ENCODE results near the gene FGF8.

DNA sequence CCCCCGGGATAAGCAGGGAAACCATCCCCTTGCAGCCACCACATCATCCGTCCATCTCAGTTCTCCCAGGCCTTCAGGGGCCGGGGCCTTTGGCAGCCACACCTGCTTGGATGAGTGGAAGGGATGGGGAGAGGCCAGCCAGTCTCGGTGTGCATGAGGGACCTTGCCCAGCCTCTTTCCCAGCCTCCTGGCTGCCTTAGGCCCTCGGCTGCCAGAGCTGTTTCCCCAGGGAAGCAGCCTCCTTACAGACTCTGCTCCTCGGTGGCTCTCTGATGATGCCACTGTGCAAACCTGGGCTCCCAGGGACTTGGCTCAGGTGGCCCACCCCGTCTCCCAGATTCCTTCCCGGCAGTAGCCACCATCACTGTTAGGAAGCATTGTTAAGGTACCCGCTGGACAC is 14.7 kb downstream of the FGF8 start:
- TF ChIP-seq POLR2AphosphoS5 (IDR thresholded peaks at IDR 0.05; ENCODE audit: insufficient read depth, low read depth, low read length) = no peak
- TF ChIP-seq, protein P1, sequence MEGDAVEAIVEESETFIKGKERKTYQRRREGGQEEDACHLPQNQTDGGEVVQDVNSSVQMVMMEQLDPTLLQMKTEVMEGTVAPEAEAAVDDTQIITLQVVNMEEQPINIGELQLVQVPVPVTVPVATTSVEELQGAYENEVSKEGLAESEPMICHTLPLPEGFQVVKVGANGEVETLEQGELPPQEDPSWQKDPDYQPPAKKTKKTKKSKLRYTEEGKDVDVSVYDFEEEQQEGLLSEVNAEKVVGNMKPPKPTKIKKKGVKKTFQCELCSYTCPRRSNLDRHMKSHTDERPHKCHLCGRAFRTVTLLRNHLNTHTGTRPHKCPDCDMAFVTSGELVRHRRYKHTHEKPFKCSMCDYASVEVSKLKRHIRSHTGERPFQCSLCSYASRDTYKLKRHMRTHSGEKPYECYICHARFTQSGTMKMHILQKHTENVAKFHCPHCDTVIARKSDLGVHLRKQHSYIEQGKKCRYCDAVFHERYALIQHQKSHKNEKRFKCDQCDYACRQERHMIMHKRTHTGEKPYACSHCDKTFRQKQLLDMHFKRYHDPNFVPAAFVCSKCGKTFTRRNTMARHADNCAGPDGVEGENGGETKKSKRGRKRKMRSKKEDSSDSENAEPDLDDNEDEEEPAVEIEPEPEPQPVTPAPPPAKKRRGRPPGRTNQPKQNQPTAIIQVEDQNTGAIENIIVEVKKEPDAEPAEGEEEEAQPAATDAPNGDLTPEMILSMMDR (IDR thresholded peaks at IDR 0.05; ENCODE audit: extremely low read depth in 1 of 2, insufficient read depth in 1 of 2, low read depth in 1 of 2, low read length in 2 of 2) = no peak

Data from endothelial cell of umbilical vein (primary cell).